K562 (cell line): ENCODE measurements around the gene DPEP3. TPM values are rescaled to one million over a fixed set of nuclear protein-coding genes. Genes with fewer than 3 reads are reported as not detected.

Experiments
- CBX3 ChIP-seq, 2 experiments: IDR thresholded peaks; 1 replicate in 1 of 2; 2 replicates in 1 of 2; pipeline ENCODE4 v1.6.1; 2012; ENCODE audit warnings: inconsistent platforms in 2 of 2, low read length in 2 of 2, borderline replicate concordance in 1 of 2, control low read depth in 1 of 2
- CHD1 ChIP-seq: fragments of 200-600 bp; sonication (generic); IDR thresholded peaks from one replicate; pipeline ENCODE4 v1.6.1; 2012; ENCODE audit warnings: mild to moderate bottlenecking, moderate library complexity, low read length, inconsistent platforms
- CREB5 ChIP-seq: fragments of 250-450 bp; sonication (Bioruptor Pico); IDR thresholded peaks from 2 replicates; pipeline ENCODE4 v1.5.0; 2020; ENCODE audit warnings: mild to moderate bottlenecking
- FOXM1 ChIP-seq, 2 experiments: fragments of 450-650 bp in 1 of 2; sonication (generic) in 1 of 2; formaldehyde crosslinking in 1 of 2; IDR thresholded peaks; 2 replicates each; pipeline versions ENCODE4 v1.6.1 to v1.9.0; 2017 to 2022; ENCODE audit warnings: low read depth in 2 of 2, mild to moderate bottlenecking in 2 of 2, missing genetic modification reagents in 1 of 2, moderate library complexity in 1 of 2
- SNRNP70 ChIP-seq: fragments of 200-400 bp; formaldehyde crosslinking; optimal IDR thresholded peaks from 2 replicates; pipeline ENCODE3; 2017; ENCODE audit warnings: low read depth, low read length
- ZBTB40 ChIP-seq, 2 experiments: fragments of 450-650 bp in 1 of 2; sonication (generic) in 1 of 2; formaldehyde crosslinking in 1 of 2; IDR thresholded peaks; 2 replicates each; pipeline versions ENCODE4 v1.7.1 to v1.9.0; 2016 to 2022; ENCODE audit warnings: inconsistent platforms in 1 of 2, mild to moderate bottlenecking in 1 of 2, missing genetic modification reagents in 1 of 2
- ZC3H11A ChIP-seq: IDR thresholded peaks from 2 replicates; pipeline ENCODE4 v1.6.1; 2012; ENCODE audit warnings: low read depth, low read length, improper control_type of control experiment
- ZFP30 ChIP-seq: fragments of 250-450 bp; sonication (Bioruptor Pico); IDR thresholded peaks from 2 replicates; pipeline ENCODE4 v1.8.0; 2022; ENCODE audit warnings: moderate library complexity, mild to moderate bottlenecking, inconsistent platforms, borderline replicate concordance
- ZNF274 ChIP-seq: IDR thresholded peaks from 2 replicates; pipeline ENCODE4 v1.6.1; 2011; ENCODE audit warnings: low read depth, mild to moderate bottlenecking, low read length, moderate library complexity, borderline replicate concordance
- polyA plus RNA-seq, 8 experiments: library from polyadenylated mRNA; depleted of rRNA in 4 of 8; stranded (reverse) in 5 of 8; unstranded in 3 of 8; fragments of >200 nt; fragmentation: Nextera tagmentation in 2 of 8; fragmentation: Illumina TruSeq in 1 of 8; extraction: Ambion mirVana in 2 of 8; extraction: Trizol in 1 of 8; gene quantifications; 2 replicates each; pipeline versions ENCODE4 v1.2.1 to v1.2.3, GENCODE V29; 2011 to 2014; ENCODE audit warnings: inconsistent platforms in 1 of 8, missing spikeins in 1 of 8
- total RNA-seq, 7 experiments: library from RNA; depleted of rRNA in 6 of 7; stranded (reverse); fragments of >200 nt in 6 of 7; fragmentation: Illumina TruSeq in 2 of 7; extraction: Trizol in 2 of 7; gene quantifications; 2 replicates each; pipeline versions ENCODE4 v1.2.1 to v1.2.3, GENCODE V29; 2011 to 2021; ENCODE audit warnings: low replicate concordance in 1 of 7

DPEP3 gene
- total and polyA plus RNA-seq, 9 of the 15 experiments (the other 6 are each of a cell fraction or from before 2014, with no cell fraction given): not detected

GRCh38 chr16:67993207-67994039 is 13.1 kb upstream of the DPEP3 start (continued):
- TF ChIP-seq ZFP30 (no peak), ZBTB40 (IDR thresholded peaks at IDR 0.05) (no peak), ZBTB40 (CRISPR knock-in tag; IDR thresholded peaks at IDR 0.05) (no peak), CREB5 (CRISPR knock-in tag) (no peak), ZNF274 (no peak), ZC3H11A (no peak), CBX3 (IDR thresholded peaks at IDR 0.05; ENCODE audit: borderline replicate concordance in 1 of 2, low read length in 2 of 2) (peak in 1 of 2 experiments; percentile 82; a peak in 1 of 3 replicates), FOXM1 (IDR thresholded peaks at IDR 0.05; ENCODE audit: low read depth) (0 out of 2 replicates have a peak, but pooled peaks have one; percentile 33), FOXM1 (CRISPR knock-in tag; IDR thresholded peaks at IDR 0.05; ENCODE audit: low read depth) (peak; percentile 75; the same call in 1 of the 2 replicates), SNRNP70 (no peak), CHD1 (no peak)
